Muscle of arm (tissue), 14 donors: ENCODE results near the gene GNPTG. TPM values are rescaled to one million over a fixed set of nuclear protein-coding genes. Genes with fewer than 3 reads are reported as not detected.

Experiments
- DNase-seq: peaks from one replicate; pipeline ENCODE4 v3.0.0-alpha.2; 2013
- long read RNA-seq, 11 donors: transcript quantifications; one replicate each; lab custom pipeline, GENCODE V29; 2026
- polyA plus RNA-seq, 12 donors: library from polyadenylated mRNA; unstranded; fragments of 120-200 nt; gene quantifications; one replicate each; pipeline ENCODE4 v1.2.1, GENCODE V29; 2013; ENCODE audit not compliant: insufficient read length in 12 of 12

Gene GNPTG
- 10 to 100 TPM in 11 of 12 donors, not detected in 1; 24.1 to 57.3 (median 34.2) TPM for polyA plus RNA-seq
- long read RNA-seq, donor 1, transcript GNPTG-201 (11 exons, 1,983 nt): major isoform, 38 of 57 reads
- long read RNA-seq, donor 1, partial matches to known transcripts: 16 of 57 reads
- long read RNA-seq, donor 1, other reads (novel, unspliced or antisense): 0 of 57 reads
- long read RNA-seq, donor 2, transcript GNPTG-201 (11 exons, 1,983 nt): major isoform, 29 of 54 reads
- long read RNA-seq, donor 2, partial matches to known transcripts: 24 of 54 reads
- long read RNA-seq, donor 2, other reads (novel, unspliced or antisense): 0 of 54 reads
- long read RNA-seq, donor 3, transcript GNPTG-201 (11 exons, 1,983 nt): major isoform, 15 of 30 reads
- long read RNA-seq, donor 3, partial matches to known transcripts: 13 of 30 reads
- long read RNA-seq, donor 3, other reads (novel, unspliced or antisense): 0 of 30 reads
- long read RNA-seq, donor 4, transcript GNPTG-201 (11 exons, 1,983 nt): major isoform, 11 of 11 reads
- long read RNA-seq, donor 4, partial matches to known transcripts: 0 of 11 reads
- long read RNA-seq, donor 4, other reads (novel, unspliced or antisense): 0 of 11 reads
- long read RNA-seq, donor 5, transcript GNPTG-201 (11 exons, 1,983 nt): major isoform, 15 of 15 reads
- long read RNA-seq, donor 5, partial matches to known transcripts: 0 of 15 reads
- long read RNA-seq, donor 5, other reads (novel, unspliced or antisense): 0 of 15 reads
- long read RNA-seq, donor 6, transcript GNPTG-201 (11 exons, 1,983 nt): major isoform, 11 of 17 reads
- long read RNA-seq, donor 6, partial matches to known transcripts: 5 of 17 reads
- long read RNA-seq, donor 6, other reads (novel, unspliced or antisense): 0 of 17 reads
- long read RNA-seq, donor 7, transcript GNPTG-201 (11 exons, 1,983 nt): major isoform, 13 of 13 reads
- long read RNA-seq, donor 7, partial matches to known transcripts: 0 of 13 reads
- long read RNA-seq, donor 7, other reads (novel, unspliced or antisense): 0 of 13 reads
- long read RNA-seq, donor 8, transcript GNPTG-201 (11 exons, 1,983 nt): major isoform, 10 of 19 reads
- long read RNA-seq, donor 8, partial matches to known transcripts: 9 of 19 reads
- long read RNA-seq, donor 8, other reads (novel, unspliced or antisense): 0 of 19 reads
- long read RNA-seq, donor 9, transcript GNPTG-201 (11 exons, 1,983 nt): major isoform, 12 of 12 reads
- long read RNA-seq, donor 9, partial matches to known transcripts: 0 of 12 reads
- long read RNA-seq, donor 9, other reads (novel, unspliced or antisense): 0 of 12 reads
- long read RNA-seq, donor 10, transcript GNPTG-201 (11 exons, 1,983 nt): major isoform, 22 of 29 reads
- long read RNA-seq, donor 10, partial matches to known transcripts: 6 of 29 reads
- long read RNA-seq, donor 10, other reads (novel, unspliced or antisense): 0 of 29 reads
- long read RNA-seq, donor 11, transcript GNPTG-201 (11 exons, 1,983 nt): major isoform, 13 of 13 reads
- long read RNA-seq, donor 11, partial matches to known transcripts: 0 of 13 reads
- long read RNA-seq, donor 11, other reads (novel, unspliced or antisense): 0 of 13 reads

DNA sequence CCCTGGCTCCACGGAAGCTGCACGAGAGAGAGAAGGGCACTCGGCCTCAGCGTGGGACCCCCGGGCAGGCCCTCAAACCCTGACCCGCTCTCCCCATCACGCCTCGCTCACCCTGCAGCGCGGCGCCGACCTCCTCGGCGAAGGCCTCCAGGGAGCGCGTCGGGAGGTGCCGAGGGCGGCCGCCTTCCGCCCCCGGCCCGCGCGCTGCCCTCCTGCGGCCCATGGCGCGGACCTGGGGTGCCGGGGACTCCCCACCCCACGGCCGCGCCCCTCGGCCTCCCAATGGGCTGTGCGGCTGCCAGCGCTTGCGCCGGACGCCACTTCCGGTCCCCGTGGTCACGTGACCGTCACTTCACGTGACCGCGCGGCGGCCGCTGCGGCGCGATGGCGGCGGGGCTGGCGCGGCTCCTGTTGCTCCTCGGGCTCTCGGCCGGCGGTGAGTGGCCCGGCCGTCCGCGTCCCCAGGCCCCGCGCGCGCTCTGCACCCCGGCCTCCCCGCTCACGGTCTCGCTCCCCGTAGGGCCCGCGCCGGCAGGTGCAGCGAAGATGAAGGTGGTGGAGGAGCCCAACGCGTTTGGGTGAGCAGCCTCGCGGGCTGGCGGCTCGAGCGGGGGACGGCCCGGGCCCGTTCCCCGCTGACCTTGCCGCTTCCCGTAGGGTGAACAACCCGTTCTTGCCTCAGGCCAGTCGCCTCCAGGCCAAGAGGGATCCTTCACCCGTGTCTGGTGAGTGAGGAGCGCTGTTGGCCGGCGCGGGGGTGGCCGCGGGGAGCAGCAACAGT lies at the start of gene GNPTG, which contains the start of gene TSR3:
GNPTG (plus strand) TSS at position 350 of the 781 bp plus-strand sequence; CDS start at position 385, 35 bp downstream.
TSR3 (minus strand) TSS at position 297 of the 781 bp plus-strand sequence; CDS start at position 223, 74 bp downstream.
- DNase-seq: peak; percentile 89

DNA sequence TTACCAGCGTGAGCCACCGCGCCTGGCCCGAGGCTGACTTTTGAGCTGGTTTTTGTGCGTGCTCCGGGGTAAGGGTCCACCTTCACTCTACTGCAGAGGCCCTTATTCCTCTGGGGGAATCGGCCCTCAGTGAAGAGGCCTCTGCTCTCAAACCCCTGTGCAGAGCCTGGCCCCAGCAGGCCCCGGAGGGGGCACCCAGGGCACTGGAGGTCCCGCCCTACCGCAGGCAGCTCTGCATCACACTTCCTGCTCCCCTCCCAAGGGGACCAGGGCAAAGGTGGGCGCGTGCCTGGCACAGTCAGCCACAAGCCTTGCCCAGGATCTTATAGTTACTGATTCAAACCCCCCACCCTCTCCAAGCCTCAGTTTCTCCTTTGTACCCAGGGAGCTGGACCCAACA lies 45.9 kb upstream of the GNPTG start:
- DNase-seq: no peak

GRCh38 chr16:1306334-1306733 lies 45.4 kb upstream of the GNPTG start:
- DNase-seq: no peak

DNA sequence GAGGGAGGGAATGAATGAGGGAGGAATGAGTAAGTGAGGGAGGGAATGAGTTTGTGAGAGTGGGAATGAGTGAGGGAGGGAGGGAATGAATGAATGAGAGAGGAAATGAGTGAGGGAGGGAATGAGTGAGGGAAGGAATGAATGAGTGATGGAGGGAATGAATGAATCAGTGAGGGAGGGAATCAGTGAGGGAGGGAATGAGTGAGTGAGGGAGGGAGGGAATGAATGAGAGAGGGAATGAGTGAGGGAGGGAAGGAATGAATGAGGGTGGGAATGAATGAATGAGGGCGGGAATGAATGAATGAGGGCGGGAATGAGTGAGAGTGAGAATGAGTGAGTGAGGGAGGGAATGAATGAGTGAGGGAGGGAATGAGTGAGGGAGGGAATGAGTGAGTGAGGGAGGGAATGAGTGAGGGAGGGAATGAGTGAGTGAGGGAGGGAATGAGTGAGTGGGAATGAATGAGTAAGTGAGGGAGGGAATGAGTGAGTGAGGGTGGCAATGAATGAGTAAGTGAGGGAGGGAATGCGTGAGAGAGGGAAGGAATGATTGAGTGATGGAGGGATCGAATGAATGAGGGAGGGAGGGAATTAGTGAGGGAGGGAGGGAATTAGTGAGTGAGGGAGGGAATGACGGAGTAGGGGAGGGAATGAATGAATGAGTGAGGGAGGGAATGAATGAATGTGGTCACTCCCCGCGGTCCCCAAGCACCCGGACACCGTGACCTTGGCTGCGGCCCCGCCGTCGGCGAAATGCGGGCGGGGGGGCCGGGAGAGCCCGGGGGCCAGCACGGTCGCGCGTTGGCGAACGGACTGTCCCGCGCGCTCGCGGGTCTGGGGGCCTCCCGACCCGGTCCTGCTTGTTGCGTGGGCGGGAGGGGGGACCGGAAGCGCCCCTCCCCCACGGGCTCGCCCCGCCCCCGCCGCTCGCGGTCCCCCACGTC lies 43.4 kb upstream of the GNPTG start:
- no peak for DNase-seq

DNA sequence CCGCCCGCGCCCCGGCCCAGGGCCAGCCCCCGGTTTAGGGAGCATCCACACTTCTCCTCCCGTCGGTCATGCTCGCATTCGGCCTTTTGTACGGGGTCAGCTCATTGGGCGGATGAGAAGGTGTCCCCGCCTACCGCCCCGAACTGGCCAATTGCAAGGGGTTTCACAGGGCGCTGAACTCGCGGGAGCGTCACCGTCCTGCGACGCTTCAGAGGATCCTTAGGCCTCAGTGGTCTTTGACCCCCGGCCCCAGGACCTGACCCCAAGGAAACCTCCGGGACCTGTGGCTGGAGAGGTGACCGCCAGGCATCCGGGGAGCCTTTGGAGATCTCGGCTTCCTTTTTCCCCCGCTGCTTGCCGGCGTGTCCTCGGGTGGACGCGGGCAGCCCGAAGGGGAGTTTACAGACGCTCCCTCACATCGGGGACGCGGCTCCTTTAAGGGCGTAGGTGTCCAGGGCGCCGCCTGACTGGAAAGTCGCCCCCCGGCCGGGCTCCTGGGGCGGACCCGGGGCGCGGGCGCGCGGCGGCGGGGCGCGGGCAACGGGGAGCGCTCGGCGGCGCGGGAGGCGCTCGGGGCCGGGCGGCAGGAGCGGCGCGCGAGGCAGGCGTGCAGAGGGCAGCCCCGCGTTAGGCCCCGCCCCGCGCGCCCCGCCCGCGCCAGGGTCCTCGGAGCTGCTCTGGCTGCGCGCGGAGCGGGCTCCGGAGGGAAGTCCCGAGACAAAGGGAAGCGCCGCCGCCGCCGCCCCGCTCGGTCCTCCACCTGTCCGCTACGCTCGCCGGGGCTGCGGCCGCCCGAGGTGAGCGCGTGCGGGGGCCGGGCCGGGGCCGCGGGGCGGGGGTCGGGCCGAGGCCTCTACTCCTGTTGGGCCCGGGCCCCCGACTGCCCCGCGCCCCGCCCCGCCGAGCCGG lies 42.5 kb upstream of the GNPTG start, which contains the start of gene UBE2I:
UBE2I (plus strand) TSS at position 660 of the 909 bp plus-strand sequence. CDS start 4,395 bp downstream, outside the sequence.
- DNase-seq: peak; percentile 100

DNA sequence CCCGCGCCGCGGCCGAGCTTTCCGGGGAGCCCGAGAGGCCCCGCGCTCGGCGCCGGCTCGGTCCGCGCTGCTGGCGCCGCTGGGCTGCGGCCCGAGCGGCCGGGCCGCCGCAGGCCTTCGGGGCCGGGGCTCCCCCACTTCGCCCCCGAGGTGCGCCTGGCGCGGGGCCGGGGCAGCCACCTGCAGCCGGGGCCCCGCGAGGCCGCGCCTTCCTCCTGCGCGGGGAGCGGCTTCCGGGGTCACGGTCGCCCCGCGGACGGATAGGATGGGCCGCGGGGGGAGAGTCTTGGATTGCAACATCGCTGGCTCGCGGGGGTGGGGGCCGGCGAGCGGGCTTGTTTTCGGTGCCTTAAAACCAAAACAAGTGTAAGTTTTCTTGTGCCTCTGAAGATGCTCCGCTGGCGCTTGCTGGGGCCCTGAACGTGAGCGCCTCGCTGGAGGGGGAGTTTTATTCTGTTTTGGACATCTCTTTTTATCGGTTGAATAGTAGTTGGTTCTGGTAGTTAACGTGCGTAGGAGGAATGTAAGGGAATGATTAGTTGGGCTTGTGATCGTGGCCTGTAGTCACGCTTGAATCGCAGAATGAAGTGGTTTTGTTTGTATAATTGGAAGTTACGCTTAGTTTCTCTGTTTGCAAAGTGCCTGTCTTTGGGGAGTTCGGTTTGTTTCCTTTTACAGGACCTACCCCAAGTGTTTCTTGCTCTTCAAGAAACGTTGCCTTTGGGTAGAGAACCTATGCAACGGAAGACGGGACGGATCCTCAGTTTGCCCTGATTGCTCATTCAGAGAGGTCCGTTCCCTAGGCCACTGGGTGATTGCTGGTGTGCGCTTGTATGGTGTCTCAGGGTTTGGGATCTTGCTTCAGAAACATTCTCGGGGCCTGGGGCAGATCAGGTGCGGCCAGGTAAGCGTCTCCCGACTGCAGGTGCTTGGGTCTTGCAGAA lies 41.6 kb upstream of the GNPTG start:
- no peak for DNase-seq

GRCh38 chr16:1310832-1311200 lies 40.9 kb upstream of the GNPTG start:
- DNase-seq: no peak

DNA sequence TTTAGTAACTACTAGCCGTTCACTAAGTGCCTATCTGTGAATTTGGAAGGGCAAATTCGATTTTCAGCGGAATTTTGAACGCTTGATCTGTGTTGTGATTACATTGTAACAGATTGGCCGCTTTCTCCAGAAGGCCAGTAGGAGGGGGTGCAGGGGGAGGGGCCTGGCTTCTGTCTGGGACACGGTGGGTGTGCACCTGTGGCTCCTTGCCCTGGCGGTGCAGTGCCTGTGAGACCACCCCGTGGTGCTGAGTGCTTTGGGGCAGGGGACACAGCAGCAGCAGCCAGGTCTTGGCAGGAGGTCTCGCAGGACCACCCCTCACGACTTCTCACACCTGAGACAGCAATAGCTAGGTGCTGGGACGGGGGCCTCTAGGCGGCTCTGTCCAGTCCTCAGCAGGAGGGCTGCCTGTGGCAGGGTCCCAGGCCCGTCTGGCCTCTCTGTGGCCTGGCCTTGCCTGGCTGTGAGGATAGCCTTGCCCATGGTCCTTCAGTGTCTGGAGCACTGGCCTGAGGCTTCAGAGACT lies 40.5 kb upstream of the GNPTG start:
- DNase-seq: no peak

- no peak for DNase-seq
Observed at GRCh38 chr16:1311738-1312466, 39.8 kb upstream of the GNPTG start.

- DNase-seq: no peak
Observed at GRCh38 chr16:1312467-1312816, 39.3 kb upstream of the GNPTG start.

GRCh38 chr16:1312903-1313302 lies 38.8 kb upstream of the GNPTG start:
- DNase-seq: no peak

DNA sequence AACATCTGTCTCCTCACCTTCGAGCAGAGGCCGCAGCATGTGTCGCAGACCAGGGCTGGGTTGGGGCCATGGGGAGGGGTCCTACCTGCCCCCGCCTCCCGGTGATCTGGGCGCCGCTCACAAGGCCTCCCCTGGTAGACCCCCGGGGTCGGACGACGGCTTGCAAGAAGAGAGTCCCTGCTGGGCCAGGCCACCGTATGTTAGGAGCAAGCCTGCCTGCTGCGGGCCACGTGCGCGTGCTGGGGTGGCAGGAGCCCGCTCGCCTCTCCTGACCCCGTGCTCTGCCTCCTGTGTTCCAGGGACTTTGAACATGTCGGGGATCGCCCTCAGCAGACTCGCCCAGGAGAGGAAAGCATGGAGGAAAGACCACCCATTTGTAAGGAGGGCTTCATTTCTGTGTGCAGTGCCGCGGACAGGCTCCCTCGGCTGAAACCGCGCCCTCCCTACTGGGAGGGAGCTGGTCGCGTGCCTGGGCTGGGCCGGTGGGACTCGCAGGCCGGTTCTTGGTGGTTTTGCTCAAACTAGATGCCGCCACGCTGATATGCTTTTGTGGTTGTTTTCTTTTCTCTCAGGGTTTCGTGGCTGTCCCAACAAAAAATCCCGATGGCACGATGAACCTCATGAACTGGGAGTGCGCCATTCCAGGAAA lies 37.9 kb upstream of the GNPTG start:
- DNase-seq: no peak

GRCh38 chr16:1314399-1315068 lies 37.2 kb upstream of the GNPTG start:
- no peak for DNase-seq
